Activated CD8-positive, alpha-beta T cell treated with anti-CD3 and anti-CD28 coated beads for 36 hours (primary cell): ENCODE results near the gene SIRT2. TPM values are rescaled to one million over a fixed set of nuclear protein-coding genes. Genes with fewer than 3 reads are reported as not detected.
A peak's percentile ranks its signal among the peaks of the same experiment; 100 is the strongest.

Experiments used
- ATAC-seq: fragments of 200-7000 bp; cut with Tn5 transposase; one replicate; pipeline ENCODE4 v1.10.0; 2021; ENCODE audit warnings: mild to moderate bottlenecking, moderate library complexity
- CTCF ChIA-PET: fragments of 350-600 bp; sonication (Branson Sonifier 250); formaldehyde crosslinking; loops from one replicate; lab custom pipeline; 2021; ENCODE audit warnings: antibody characterized with exemption; lab: Charles Lee
- POLR2A ChIA-PET: fragments of 350-600 bp; sonication (Branson Sonifier 250); formaldehyde crosslinking; loops from one replicate; lab custom pipeline; 2021; ENCODE audit warnings: antibody characterized with exemption; lab: Charles Lee
- DNase-seq: peaks from one replicate; pipeline ENCODE4 v3.0.0-alpha.2; 2020
- H3K27ac Mint-ChIP-seq: one replicate; pipeline ENCODE4 v1.8.0; 2021; ENCODE audit warnings: mild to moderate bottlenecking, mixed read lengths
- H3K27me3 Mint-ChIP-seq: one replicate; pipeline ENCODE4 v1.8.0; 2021; ENCODE audit warnings: mixed read lengths
- H3K36me3 Mint-ChIP-seq: one replicate; pipeline ENCODE4 v1.8.0; 2021; ENCODE audit warnings: low read depth, mixed read lengths
- H3K4me1 Mint-ChIP-seq: one replicate; pipeline ENCODE4 v1.8.0; 2021; ENCODE audit warnings: low read depth, mixed read lengths
- H3K4me3 Mint-ChIP-seq: one replicate; pipeline ENCODE4 v1.8.0; 2021; ENCODE audit warnings: mild to moderate bottlenecking, moderate library complexity, mixed read lengths
- H3K9me3 Mint-ChIP-seq: one replicate; pipeline ENCODE4 v1.8.0; 2021; ENCODE audit warnings: mixed read lengths
- CTCF ChIP-seq: fragments of 200-600 bp; IDR thresholded peaks from one replicate; pipeline ENCODE4 v1.8.0; 2022; ENCODE audit warnings: antibody characterized with exemption, mild to moderate bottlenecking
- intact Hi-C: fragments of 100-400 bp; cut with micrococcal nuclease; formaldehyde crosslinking; loops from one replicate; pipeline ENCODE4 v1.10.0; 2022
- total RNA-seq, 2 experiments: library from RNA; stranded (reverse); gene quantifications; one replicate each; pipeline ENCODE4 v1.2.3, GENCODE V29; 2021

Gene SIRT2
- total RNA-seq, 2 experiments from 2014 or later: 20.0 to 21.5 TPM

GRCh38 chr19:38848299-38849146 is 50.9 kb downstream of the SIRT2 start:
- Mint-ChIP-seq H3K9me3 (no peaks in the 10 kb centered on the region), H3K4me3 (peak overlapping the region; percentile 97), H3K27ac (peak overlapping the region; percentile 99), H3K27me3 (no peaks in the 10 kb centered on the region), H3K36me3 (peaks cover 54% of the 10 kb centered on the region), H3K4me1 (peaks cover 49% of the 10 kb centered on the region)
- ChIA-PET CTCF (interaction anchor here (0.5 to 2.8 kb wide), 6 partner anchors 10 to 506 kb away, joined by 3 to 13 read pairs (median 4); partner anchors contain the start of genes ECH1, MRPS12 and SARS2), POLR2A (interaction anchor here (0.6 to 7.2 kb wide), 18 partner anchors 9 to 335 kb away, joined by 3 to 152 read pairs (median 4); partner anchors contain the start of genes ECH1, MAP4K1 and RINL)
- ATAC-seq (no peak), DNase-seq (no peak)
- intact Hi-C loops: loop anchor here (10.0 kb wide), 1 partner anchor 114 kb away; no protein-coding TSS in a partner anchor
- no peak for TF ChIP-seq CTCF

- no peaks in the 10 kb centered on the region for H3K27me3 Mint-ChIP-seq
- peak overlapping the region; percentile 15 for H3K4me3 Mint-ChIP-seq
- H3K36me3 Mint-ChIP-seq: peaks cover 73% of the 10 kb centered on the region
- peak overlapping the region; percentile 84 for H3K27ac Mint-ChIP-seq
- H3K9me3 Mint-ChIP-seq: no peaks in the 10 kb centered on the region
- no peak for TF ChIP-seq CTCF
- H3K4me1 Mint-ChIP-seq: peaks cover 65% of the 10 kb centered on the region
- ATAC-seq (no peak), DNase-seq (no peak)
- ChIA-PET CTCF (interaction anchor here (0.8 to 2.4 kb wide), 3 partner anchors 11 to 23 kb away, joined by 3 to 9 read pairs (median 6); no protein-coding TSS in a partner anchor), POLR2A (interaction anchor here (0.8 to 4.3 kb wide), 7 partner anchors 7 to 82 kb away, joined by 3 to 48 read pairs (median 4); no protein-coding TSS in a partner anchor)
- intact Hi-C loops: loop anchor here (10.0 kb wide), 1 partner anchor 111 kb away; no protein-coding TSS in a partner anchor
Measured at GRCh38 chr19:38846097-38846496, 53.3 kb downstream of the SIRT2 start.

GRCh38 chr19:38845374-38846024 is 53.9 kb downstream of the SIRT2 start:
- CTCF ChIA-PET: interaction anchor here (1.1 to 2.4 kb wide), 2 partner anchors 10 to 24 kb away, joined by 6 to 9 read pairs; no protein-coding TSS in a partner anchor

GRCh38 chr19:38844093-38844686 is 55.2 kb downstream of the SIRT2 start:
- Mint-ChIP-seq H3K36me3 (peaks cover 91% of the 10 kb centered on the region), H3K9me3 (no peaks in the 10 kb centered on the region), H3K27ac (peak overlapping the region; percentile 97), H3K4me3 (peak overlapping the region; percentile 33), H3K27me3 (no peaks in the 10 kb centered on the region), H3K4me1 (peaks cover 82% of the 10 kb centered on the region)
- TF ChIP-seq CTCF: no peak
- CTCF ChIA-PET: interaction anchor here (1.0 kb wide), 1 partner anchor 25 kb away, joined by 4 read pairs; no protein-coding TSS in a partner anchor
- POLR2A ChIA-PET: interaction anchor here (0.8 to 2.8 kb wide), 12 partner anchors 8 to 470 kb away, joined by 3 to 24 read pairs (median 4); partner anchors contain the start of genes ECH1 and PSMD8
- ATAC-seq: no peak
- DNase-seq: no peak
- intact Hi-C loops: loop anchor here (10.0 kb wide), 1 partner anchor 109 kb away; no protein-coding TSS in a partner anchor

More at GRCh38 chr19:38845374-38846024, 53.9 kb downstream of the SIRT2 start:
- peaks cover 79% of the 10 kb centered on the region for H3K36me3 Mint-ChIP-seq
- peaks cover 71% of the 10 kb centered on the region for H3K4me1 Mint-ChIP-seq
- H3K4me3 Mint-ChIP-seq: no peak overlapping the region
- H3K9me3 Mint-ChIP-seq: no peaks in the 10 kb centered on the region
- TF ChIP-seq CTCF: no peak
- intact Hi-C loops: loop anchor here (10.0 kb wide), 1 partner anchor 111 kb away; no protein-coding TSS in a partner anchor
- POLR2A ChIA-PET: interaction anchor here (0.9 to 4.3 kb wide), 7 partner anchors 6 to 82 kb away, joined by 3 to 48 read pairs (median 4); no protein-coding TSS in a partner anchor
- DNase-seq: no peak
- H3K27ac Mint-ChIP-seq: peak overlapping the region; percentile 84
- no peak for ATAC-seq
- H3K27me3 Mint-ChIP-seq: no peaks in the 10 kb centered on the region
